GM21737 (cell line): ENCODE measurements around the gene TMEM245.
"Not testable (repeated sequence)": the region's sequence is repeated elsewhere in the genome, so short reads cannot be mapped to it uniquely, and the experiment has no call there.

Source experiments
- ATAC-seq: cut with Tn5 transposase; IDR thresholded peaks from one replicate; pipeline ENCODE4 v1.9.1; 2021; ENCODE audit warnings: mild to moderate bottlenecking, moderate library complexity; ENCODE audit not compliant: unreplicated experiment

Gene TMEM245

DNA sequence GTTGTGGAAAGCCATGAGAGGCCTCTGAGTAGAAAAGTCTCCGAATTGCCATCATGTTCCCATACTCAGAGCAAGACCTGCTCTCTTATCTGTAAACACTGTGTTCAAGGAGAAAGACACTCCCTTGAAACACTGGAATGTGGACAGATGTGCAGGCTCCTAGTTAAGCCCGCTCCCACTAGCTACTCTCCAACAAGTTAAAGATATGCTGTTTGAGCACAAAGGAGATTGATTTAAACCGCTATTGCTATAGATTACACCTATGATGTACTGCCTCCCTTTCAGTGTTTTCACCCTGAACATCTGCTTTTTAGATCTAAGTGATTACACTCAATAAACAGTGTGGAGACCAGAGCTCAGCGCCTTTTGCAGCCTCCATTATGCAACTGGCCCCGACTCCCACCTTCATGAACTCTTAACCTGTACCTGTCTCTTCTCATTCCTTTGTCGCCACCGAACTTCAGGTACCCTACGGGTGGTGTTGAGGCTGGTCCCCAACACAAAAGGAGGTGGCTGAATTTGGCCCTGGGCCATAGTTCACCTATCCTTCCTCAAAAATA is 47.5 kb downstream of the TMEM245 start:
- ATAC-seq, result no peak

DNA sequence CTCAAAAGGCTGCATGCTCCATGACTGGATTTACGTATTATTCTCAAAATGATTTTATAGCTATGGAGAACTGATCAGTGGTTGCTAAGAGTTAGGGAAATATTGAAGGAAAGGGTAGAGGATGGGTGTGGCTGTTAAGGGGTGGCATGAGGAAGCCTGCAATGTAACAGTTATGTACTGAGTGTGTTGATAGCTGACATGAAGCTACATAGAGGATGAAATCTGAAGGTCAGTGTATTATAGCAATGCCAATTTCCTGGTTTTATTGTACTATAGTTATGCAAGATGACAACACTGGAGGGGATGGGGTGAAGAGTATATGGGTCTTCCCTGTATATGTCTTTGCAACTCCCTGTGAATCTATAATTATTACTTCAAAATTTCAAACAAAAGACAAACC is 51.0 kb downstream of the TMEM245 start:
- ATAC-seq, result no peak

DNA sequence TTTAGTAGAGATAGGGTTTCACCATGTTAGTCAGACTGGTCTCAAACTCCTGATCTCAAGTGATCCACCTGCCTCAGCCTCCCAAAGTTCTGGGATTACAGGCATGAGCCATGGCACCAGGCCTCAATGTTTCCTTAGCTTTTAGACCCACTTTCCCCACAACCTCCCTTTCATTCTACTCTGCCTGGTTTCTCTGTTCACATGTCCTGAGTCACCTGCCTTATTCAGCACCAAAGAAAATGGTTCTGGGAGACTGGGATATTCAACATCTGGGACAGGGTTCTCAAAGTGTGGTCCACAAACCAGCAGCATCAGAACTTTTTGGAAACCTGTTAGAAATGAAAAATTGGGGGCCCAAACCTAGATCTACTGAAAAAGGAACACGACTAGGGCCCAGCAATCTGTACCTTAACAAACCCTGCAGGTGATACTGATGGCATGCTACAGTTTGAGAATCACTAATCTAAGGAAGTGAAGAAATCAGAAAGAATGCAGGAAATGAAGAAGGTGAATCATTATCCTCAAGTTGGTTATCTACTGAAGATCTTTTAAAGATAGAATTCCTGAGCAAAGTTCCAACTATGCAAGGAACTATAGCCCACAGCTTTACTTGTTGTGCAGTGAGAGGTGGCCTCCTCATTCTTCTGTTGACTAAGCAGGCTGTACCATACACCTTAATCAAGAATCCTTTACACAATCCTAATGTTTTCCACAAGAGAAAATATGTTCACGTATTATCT is 54.6 kb downstream of the TMEM245 start:
- ATAC-seq, result no peak

DNA sequence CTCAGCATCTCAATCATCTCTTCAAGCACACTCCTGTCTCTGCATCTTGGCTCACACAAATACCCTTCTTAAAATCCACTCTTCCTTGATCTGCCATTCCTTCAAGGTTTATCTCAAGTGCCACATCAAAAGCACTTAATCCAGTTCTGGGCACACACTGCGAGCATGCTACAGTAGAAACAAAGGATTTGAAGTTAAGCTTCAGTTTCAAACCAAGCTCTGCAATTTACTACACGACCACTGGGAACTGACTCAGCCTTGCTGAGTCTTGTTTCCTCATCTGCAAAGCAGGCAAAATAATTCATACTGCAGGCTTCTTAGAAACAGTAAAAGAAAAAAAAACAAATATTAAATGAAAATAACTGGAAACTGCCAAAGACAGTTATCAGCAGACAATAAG is 56.0 kb downstream of the TMEM245 start:
- no peak for ATAC-seq

DNA sequence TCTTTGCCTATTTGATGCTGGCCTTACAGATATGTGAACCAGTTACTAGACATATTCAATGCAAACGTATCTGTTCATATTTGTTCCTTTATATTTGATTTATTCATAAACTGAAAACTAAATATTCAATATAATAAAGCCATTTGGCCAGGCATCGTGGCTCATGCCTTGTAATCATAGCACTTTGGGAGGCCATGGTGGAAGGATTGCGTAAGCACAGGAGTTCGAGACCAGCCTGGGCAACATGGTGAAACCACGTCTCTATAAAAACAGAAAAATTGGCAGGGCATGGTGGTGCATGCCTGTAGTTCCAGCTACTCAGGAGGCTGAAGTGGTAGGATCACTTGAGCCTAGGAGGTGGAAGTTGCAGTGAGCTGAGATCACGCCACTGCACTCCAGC is 57.2 kb downstream of the TMEM245 start:
- ATAC-seq, result no peak

DNA sequence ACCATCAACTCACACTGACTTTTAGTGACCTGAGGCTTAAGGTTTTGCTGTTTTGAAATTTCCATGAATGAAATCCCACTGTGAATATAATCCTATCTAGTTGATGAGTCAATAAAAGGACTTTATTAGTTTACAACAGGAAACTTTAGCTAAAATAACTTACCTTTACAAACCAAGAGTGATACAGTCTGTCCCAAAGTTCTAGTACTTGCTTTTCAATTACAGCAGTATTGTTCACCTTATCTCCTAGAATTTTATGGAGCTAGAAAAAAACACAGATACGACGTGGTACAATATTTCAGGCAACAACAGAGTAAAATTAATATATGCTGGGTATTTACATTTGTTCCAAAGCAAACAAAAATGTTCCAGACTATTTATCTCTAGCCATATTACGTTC is 59.6 kb downstream of the TMEM245 start:
- no peak for ATAC-seq

DNA sequence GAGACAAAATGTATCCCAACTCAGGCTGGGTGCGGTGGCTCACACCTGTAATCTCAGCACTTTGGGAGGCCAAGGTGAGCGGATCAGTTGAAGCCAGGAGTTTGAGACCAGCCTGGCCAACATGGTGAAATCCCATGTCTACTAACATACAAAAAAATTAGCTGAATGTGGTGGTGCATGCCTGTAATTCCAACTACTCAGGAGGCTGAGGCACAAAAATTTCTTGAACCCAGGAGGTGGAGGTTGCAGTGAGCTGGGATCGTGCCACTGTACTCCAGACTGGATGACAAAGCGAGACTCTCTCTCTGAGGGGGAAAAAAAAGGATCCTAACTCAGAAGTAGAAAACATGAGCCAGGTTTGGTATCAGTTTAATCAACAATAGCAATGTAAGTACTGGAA is 66.6 kb downstream of the TMEM245 start:
- ATAC-seq, result not testable (repeated sequence)

DNA sequence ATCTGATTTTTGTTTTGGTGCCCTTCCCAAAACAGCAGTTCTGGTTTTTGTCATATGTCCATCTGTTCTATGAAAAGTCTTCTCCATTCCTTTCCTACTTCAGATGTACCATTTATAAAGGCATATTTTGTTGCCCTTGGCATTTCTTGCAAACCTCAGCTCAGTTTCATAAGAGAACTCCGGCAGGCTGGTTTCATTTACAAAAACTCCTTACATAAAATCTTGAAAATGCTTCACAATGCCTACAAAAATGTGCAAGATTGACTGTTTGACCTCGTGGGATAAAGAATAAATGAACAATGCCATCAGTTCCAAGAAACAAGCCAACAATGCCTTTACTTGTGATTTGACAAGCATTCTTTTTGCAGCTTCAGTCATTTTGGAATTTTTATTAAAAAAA is 67.3 kb downstream of the TMEM245 start:
- ATAC-seq, result no peak

DNA sequence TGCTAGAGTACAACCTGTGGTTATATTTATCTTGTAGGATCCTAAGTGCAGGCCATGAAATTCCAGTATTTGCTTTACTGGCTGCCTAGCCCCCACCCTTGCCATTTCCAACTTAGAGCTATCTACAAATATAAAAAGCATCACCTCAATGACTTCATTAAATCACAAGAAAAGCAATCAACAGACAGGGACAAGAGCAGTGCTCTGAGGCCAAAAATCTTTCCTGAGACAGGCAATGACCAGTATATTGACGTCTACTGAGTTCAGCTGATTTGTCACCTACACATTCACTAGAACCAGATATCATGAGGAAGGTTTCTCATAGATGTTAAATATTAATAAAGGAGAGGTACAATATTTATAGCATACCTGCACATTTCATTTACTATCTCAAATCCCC is 68.0 kb downstream of the TMEM245 start:
- ATAC-seq, result no peak

DNA sequence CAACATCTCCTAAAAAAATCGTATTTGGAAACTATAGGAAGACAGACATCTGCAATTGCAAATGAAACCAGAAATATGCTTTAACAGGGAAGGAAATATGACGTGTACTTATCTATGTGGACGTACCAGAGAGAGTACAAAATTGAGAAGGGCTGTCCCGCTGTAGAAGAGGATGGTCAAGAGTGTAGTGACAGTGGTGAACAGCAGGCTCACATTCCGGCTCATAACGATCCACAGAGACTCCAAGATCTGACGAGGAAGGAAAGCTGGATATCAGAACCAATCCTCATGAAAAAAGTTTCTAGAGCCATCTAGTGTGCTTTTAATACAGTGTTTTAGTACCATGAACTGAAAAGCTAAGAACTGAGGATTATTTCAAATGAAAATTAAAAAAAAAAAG is 69.3 kb downstream of the TMEM245 start:
- ATAC-seq, result no peak

DNA sequence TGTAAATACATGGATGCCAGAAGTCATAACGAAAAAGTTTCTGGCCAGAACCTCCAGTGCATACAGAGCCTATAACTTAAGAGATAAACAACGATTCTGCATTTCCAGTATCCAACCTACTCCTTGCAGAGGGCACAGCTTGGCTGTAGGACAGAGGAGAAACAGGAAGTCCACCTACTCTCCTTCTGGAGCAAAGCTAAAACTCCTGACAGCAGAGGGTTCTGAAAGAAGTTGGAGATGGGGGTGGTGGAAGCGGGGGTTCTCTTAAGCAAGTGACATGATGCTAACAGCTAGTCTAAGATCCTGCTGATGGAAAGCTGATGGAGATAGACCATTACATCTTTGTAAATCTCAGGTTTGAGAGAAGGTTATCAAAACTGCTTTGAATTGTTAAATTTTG is 70.9 kb downstream of the TMEM245 start:
- no peak for ATAC-seq

DNA sequence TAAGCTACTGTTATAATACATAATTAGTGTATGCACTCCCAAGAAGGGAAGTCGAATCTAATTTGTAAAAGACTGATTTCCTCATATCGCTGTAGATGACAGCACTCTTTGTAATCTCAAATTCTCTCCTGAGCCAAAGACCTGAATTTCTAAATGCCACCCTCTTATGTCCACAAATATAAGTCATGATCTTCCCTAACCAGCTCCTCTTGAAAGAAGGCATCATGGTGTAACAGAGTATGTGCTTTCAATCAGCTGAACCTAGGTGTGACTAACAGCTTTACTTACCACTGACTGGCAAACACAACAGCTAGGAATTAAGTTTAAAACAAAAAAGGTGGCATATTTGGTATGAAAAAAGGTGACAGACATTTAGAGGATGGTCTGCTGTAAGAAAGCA is 72.5 kb downstream of the TMEM245 start:
- ATAC-seq, result no peak

DNA sequence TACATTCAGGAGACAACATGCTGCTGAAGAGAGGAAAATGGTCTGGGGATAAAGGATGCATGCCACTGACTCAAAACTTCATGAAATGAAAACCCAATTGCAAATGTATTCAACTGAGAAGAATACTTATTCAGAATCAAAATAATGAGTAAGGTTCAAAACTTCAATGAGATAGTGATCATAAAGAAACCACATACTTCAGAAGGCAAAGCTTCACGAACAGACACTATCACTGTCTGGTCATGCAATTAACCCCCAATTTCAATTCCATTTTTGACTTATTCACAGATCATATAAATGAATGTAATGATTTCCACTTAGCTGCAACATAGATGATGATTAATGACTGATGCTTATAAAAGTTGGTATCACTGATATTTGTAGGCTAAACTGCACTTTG is 73.4 kb downstream of the TMEM245 start:
- ATAC-seq, result no peak

DNA sequence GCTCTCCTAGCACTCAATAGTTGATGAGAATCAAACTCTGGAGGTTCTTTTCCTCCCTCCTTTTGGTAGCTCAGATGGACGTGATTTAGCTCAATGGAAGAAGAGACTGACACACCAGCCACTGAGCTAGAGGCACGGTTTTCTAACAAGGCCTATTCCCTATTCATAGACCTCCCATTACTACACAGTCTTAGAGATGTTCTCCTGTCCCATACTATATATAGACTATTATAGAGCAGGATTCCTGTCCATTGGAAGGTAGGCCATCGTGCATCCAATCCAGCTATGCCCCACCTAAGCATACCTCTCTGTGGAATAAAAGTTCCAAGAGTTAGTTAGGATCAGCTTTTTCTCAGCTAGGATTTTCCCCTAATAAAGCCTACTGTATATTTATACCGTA is 76.2 kb downstream of the TMEM245 start:
- no peak for ATAC-seq

DNA sequence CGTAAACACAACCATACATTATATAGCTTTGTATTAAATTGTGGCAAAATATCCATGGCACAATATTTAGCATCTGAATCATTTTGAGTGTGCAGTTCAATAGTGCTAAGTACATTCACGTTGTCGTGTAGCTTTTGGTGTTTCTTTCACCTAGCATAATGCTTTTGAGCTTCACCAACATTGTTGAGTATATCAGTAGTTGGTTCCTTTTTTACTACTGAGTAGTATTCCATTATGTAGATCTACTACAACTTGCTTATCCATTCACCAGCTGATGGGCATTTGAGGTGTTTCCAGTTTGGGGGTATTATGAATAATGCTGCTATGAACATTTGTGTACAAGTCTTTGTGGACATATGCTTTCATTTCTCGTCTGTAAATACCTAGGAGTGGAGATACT is 79.2 kb downstream of the TMEM245 start:
- no peak for ATAC-seq

DNA sequence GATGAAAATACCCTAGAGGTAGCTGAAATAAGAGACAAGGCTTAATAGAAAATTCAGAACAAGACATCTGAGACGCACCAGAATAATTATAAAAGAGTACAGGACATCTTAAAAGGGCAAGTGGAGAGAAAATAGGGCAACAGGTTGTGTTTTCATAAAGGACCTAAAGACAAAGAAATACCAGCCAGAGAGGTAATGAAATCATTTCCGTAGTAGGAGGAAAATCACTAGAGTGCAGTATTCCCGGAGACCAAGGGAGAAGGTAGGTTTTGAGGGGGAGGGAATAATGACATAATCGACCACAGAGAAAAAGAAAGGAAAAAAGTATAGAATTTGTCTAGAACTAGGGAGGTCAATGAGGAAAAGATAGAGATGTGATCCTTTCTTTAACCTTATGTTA is 80.2 kb downstream of the TMEM245 start:
- no peak for ATAC-seq

DNA sequence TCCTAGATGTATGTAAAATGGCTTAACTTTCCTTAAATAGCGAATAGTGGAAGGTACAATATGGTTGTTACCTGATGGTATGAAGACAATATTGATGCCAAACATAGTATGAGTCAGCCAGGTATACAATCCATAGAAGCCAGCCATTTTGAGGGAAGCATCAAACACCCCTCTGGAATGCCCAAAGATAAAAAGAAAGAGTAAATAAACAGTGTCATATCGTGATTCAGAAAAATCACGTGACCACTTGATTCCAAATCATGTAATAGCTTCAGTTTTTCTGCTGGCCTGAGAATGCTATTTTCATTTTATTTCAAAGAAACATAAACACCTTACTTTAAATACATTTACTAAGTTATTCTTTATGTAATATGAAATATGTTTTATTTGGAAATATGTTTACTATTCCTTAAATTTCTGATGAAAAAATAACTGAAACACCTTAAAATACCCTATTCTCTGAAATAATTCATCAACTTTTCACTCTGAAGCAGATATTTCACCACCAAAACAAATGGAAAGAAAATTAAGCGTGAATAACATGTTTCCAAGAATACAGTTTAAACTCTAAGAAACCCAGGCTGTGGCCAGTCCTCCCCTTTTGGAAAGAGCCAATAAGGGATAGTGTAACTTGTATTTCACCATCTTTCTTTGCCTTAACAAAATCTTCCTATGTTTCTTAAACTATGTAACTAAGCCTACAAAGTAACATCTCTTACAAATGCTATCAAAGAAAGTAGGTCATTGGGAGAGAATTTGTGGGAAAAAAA is 81.6 kb downstream of the TMEM245 start:
- ATAC-seq, result no peak

DNA sequence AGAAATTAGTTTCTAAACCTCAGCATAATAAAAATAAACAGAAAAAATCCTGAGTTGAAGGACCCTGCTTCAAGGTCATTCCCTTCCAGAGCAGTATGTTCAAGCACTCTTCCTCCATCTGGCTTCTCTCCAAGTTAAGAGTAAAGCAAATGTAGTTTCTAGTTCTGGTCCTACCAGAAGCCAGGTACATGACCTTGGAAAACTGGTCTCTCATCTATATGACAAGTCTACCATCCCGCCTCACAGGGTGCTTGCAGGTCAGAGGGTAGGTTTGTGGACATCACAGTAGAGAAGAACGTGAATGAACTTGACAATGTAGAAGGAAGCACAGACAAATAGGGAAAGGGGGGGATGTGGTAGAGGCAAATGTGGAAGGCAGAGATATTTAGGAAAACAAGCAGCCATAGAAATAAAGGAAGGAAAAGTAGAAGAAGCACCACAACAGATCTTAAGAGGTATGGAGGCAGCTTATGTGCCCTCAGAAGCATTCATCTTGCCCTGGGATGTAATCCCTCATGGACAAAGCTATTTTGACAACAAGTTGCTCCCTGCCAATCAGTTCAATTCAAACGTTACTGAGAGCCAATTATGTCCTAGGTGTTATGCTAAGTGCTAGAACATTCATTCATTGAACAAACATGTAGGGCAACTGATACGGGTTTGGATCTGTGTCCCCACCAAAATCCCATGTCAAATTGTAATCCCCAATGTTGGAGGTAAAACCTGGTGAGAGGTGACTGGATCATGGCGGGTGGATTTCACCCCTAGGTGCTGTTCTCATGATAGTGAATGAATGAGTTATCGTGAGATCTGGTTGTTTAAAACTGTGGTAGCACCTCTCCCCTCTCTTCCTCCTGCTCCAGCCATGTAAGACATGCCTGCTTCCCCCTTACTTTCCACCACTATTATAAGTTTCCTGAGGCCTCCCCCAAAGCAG is 82.7 kb downstream of the TMEM245 start:
- no peak for ATAC-seq

DNA sequence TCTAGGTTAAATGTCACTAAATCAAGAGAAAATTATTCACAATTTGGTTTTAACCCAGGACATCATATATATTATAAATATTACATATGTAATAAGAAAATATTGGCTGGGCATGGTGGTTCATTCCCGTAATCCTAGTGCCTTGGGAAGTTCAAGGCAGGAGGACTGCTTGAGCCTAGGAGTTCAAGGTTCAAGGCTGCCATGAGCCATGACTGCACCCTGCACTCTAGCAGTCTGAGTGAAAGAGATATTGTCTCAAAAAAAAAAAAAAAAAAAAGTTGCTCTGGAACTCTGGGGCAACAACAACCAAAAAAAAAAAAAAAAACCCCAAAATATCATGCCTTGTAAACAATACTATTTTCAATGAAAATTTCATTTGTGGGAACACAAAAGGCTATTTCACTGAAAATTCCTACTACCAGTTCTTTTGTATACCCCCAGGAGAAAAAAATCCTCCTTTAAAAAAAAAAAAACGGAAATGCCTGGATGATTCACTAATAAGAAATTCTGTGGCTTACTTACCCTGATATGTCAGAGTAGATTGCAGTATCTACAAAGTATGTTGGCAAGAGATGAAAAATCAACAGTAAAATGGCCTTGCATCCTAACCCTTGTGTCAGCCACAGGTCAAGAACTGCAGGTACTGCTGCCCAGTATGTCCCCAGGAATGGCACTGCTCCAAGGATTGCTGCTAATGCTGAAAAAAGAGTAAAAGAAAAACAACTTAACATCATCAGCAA is 83.9 kb downstream of the TMEM245 start:
- ATAC-seq, result no peak

DNA sequence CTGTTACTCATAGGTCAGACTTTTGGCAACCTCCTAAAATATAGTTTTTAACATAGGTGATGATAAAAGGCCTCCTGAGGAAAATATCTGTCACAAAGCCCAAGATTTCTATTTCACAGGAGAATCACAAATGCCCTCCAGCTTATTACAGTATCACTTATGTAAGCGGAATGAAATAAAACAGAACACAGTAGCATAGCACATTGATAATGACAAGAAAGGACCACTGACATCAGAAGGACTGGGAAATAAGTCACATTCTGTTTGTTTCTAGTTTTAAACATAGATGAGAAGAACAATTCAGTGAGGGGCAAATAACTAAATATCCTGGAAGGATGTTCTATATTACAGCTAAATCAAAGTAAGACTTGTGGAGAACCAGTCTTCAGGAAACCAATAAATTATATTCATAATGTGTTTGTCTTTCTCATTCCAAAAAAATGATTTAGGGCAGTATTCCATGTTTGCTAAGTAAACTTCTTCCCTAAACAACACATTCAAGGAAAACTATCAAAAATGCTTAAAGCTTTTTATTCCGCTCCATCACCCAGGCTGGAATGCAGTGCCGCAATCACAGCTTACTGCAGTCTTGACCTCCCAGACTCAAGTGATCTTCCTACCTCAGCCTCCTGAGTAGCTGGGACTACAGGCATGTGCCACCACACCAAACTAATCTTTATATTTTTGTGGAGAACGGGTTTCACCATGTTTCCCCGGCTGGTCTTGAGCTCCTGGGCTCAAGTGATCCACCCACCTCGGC is 85.6 kb downstream of the TMEM245 start:
- ATAC-seq, result no peak
